ENCODE measurements around the gene SH3GL1.

DNA sequence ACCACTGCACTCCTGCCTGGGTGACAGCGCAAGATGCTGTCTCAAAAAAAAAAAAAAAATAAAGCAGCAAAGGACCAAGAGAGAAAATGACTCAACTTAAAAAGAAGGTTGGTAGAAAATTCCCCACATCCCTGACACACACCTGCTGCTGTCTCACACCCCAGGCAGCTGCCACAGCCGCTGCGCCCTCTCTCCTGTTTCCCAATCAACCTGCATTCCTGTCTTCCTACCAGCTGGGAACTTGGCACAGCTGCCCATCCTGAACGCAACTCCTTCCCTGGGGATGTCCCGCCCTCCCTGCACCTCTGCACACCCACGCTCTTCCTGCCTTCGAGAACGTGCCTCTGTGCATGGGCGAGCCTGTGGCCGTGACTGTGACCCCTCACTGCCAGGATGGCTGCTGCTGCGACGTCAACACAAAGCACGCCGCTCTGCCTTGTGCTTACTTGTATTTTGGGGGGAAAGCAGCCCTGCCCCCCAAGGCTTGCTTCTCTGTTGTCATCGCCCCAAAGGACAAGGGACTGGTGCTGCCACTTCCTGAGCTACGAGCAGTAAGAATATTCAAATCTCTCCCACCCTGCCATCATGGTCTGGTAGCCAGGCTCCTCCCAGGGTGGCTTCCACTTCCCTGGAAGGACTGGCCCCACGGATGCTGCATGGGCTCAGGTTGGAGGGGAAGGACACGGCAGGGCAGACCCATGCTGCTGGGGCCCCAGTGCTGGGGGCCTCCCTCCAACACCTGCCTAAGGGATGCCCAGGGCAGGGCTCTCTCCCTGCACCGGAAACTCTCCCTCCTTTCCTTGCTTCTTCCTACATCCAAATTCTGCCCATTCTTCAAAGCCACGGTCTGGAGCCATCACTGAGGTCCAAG is 20.7 kb downstream of the SH3GL1 start:
- TF ChIP-seq CTCF (conservative IDR thresholded peaks at IDR 0.05; ENCODE audit: low read depth, low read length) (no peak), EZH2phosphoT487 (IDR thresholded peaks at IDR 0.05; ENCODE audit: borderline replicate concordance, low read length) (no peak), EZH2 (IDR thresholded peaks at IDR 0.05; ENCODE audit: low read length, unreplicated experiment) (no peak)
